K562 (cell line): ENCODE measurements around the gene CCNB1. TPM values are rescaled to one million over a fixed set of nuclear protein-coding genes. Genes with fewer than 3 reads are reported as not detected.

Experiments
- CEBPG ChIP-seq, 3 experiments: fragments of 200-800 bp in 1 of 3; sonication (Bioruptor generic) in 1 of 3; sonication (generic) in 1 of 3; formaldehyde crosslinking in 1 of 3; IDR thresholded peaks in 2 of 3; conservative IDR thresholded peaks in 1 of 3; 2 replicates each; pipeline versions ENCODE4 v1.6.1 to v1.8.0; 2016 to 2022; ENCODE audit warnings: missing compliant biosample characterization in 2 of 3, missing genetic modification characterization in 2 of 3, mild to moderate bottlenecking in 1 of 3, missing genetic modification reagents in 1 of 3
- CREM ChIP-seq: IDR thresholded peaks from 2 replicates; pipeline ENCODE4 v1.6.1; 2014; ENCODE audit warnings: antibody characterized with exemption, low read depth
- ELF1 ChIP-seq: fragments of 200-800 bp; sonication (Bioruptor generic); IDR thresholded peaks from 2 replicates; pipeline ENCODE4 v1.6.1; 2016; ENCODE audit warnings: missing genetic modification characterization, missing compliant biosample characterization
- GMEB1 ChIP-seq: fragments of 250-450 bp; sonication (Bioruptor Pico); IDR thresholded peaks from 2 replicates; pipeline ENCODE4 v1.4.0; 2020; ENCODE audit warnings: mild to moderate bottlenecking
- GTF2B ChIP-seq: IDR thresholded peaks from 2 replicates; pipeline ENCODE4 v1.6.1; 2011; ENCODE audit not compliant: insufficient read length; ENCODE audit errors: extremely low read depth
- KLF13 ChIP-seq: fragments of 450-650 bp; IDR thresholded peaks from 2 replicates; pipeline ENCODE4 v1.6.1; 2016; ENCODE audit warnings: missing genetic modification characterization, low read depth, mild to moderate bottlenecking, missing compliant biosample characterization, moderate library complexity, borderline replicate concordance
- L3MBTL2 ChIP-seq: fragments of 450-650 bp; IDR thresholded peaks from 2 replicates; pipeline ENCODE4 v1.6.1; 2016; ENCODE audit warnings: mild to moderate bottlenecking, moderate library complexity
- MAZ ChIP-seq, 2 experiments: fragments of 450-650 bp in 1 of 2; sonication (generic) in 1 of 2; formaldehyde crosslinking; IDR thresholded peaks in 1 of 2; conservative IDR thresholded peaks in 1 of 2; 2 replicates each; pipeline versions ENCODE4 v1.4.0 to v1.5.0; 2020; ENCODE audit warnings: mild to moderate bottlenecking in 1 of 2, missing genetic modification reagents in 1 of 2
- MCM2 ChIP-seq: fragments of 450-650 bp; IDR thresholded peaks from 2 replicates; pipeline ENCODE4 v1.6.1; 2017; ENCODE audit warnings: low read depth, mild to moderate bottlenecking
- NCOA4 ChIP-seq: fragments of 450-650 bp; IDR thresholded peaks from 2 replicates; pipeline ENCODE4 v1.6.1; 2018; ENCODE audit warnings: mild to moderate bottlenecking; ENCODE audit not compliant: partially characterized antibody
- NCOR1 ChIP-seq: fragments of 450-650 bp; IDR thresholded peaks from 2 replicates; pipeline ENCODE4 v1.6.1; 2016; ENCODE audit warnings: mild to moderate bottlenecking, moderate library complexity
- NFIC ChIP-seq: fragments of 450-650 bp; IDR thresholded peaks from 2 replicates; pipeline ENCODE4 v1.6.1; 2017; ENCODE audit warnings: mild to moderate bottlenecking, inconsistent platforms
- PHF20 ChIP-seq: fragments of 450-650 bp; IDR thresholded peaks from 2 replicates; pipeline ENCODE4 v1.6.1; 2018; ENCODE audit not compliant: partially characterized antibody
- POLR2A ChIP-seq: fragments of 450-650 bp; conservative IDR thresholded peaks from 2 replicates; pipeline ENCODE4 v1.6.1; 2016
- RFX5 ChIP-seq: IDR thresholded peaks from 2 replicates; pipeline ENCODE4 v1.6.1; 2011; ENCODE audit warnings: low read depth, mild to moderate bottlenecking, improper control_type of control experiment, low read length
- TEAD1 ChIP-seq, 2 experiments: fragments of 450-650 bp in 1 of 2; sonication (generic) in 1 of 2; formaldehyde crosslinking; IDR thresholded peaks; 2 replicates each; pipeline versions ENCODE4 v1.4.0 to v1.8.0; 2020 to 2022; ENCODE audit warnings: mild to moderate bottlenecking in 2 of 2, missing genetic modification reagents in 1 of 2
- UBTF ChIP-seq, 2 experiments: IDR thresholded peaks; 2 replicates each; pipeline ENCODE4 v1.6.1; 2012; ENCODE audit warnings: improper control_type of control experiment in 2 of 2, low read depth in 2 of 2, low read length in 2 of 2, borderline replicate concordance in 1 of 2
- ZFX ChIP-seq: sonication (generic); formaldehyde crosslinking; IDR thresholded peaks from 2 replicates; pipeline ENCODE4 v1.8.0; 2022; ENCODE audit warnings: mild to moderate bottlenecking, missing genetic modification reagents, moderate library complexity
- ZNF511 ChIP-seq: sonication (generic); formaldehyde crosslinking; IDR thresholded peaks from 2 replicates; pipeline ENCODE4 v1.8.0; 2022; ENCODE audit warnings: mild to moderate bottlenecking, missing genetic modification reagents
- polyA plus RNA-seq, 8 experiments: library from polyadenylated mRNA; depleted of rRNA in 4 of 8; stranded (reverse) in 5 of 8; unstranded in 3 of 8; fragments of >200 nt; fragmentation: Nextera tagmentation in 2 of 8; fragmentation: Illumina TruSeq in 1 of 8; extraction: Ambion mirVana in 2 of 8; extraction: Trizol in 1 of 8; gene quantifications; 2 replicates each; pipeline versions ENCODE4 v1.2.1 to v1.2.3, GENCODE V29; 2011 to 2014; ENCODE audit warnings: inconsistent platforms in 1 of 8, missing spikeins in 1 of 8
- total RNA-seq, 7 experiments: library from RNA; depleted of rRNA in 6 of 7; stranded (reverse); fragments of >200 nt in 6 of 7; fragmentation: Illumina TruSeq in 2 of 7; extraction: Trizol in 2 of 7; gene quantifications; 2 replicates each; pipeline versions ENCODE4 v1.2.1 to v1.2.3, GENCODE V29; 2011 to 2021; ENCODE audit warnings: low replicate concordance in 1 of 7

Gene CCNB1
- total and polyA plus RNA-seq, 9 of the 15 experiments (the other 6 are each of a cell fraction or from before 2014, with no cell fraction given), result 165 to 679 (median 271) TPM

- TF ChIP-seq RFX5 (no peak), CEBPG (CRISPR knock-in tag; IDR thresholded peaks at IDR 0.05) (peak; percentile 91), CEBPG (tag; conservative IDR thresholded peaks at IDR 0.05 in 1 of 2, IDR thresholded peaks at IDR 0.05 in 1 of 2) (peak; percentile 31 to 94; a peak in 3 of 4 replicates), NCOR1 (0 out of 2 replicates have a peak, but pooled peaks have one; percentile 20), ZNF511 (CRISPR knock-in tag) (peak; percentile 89), CREM (0 out of 2 replicates have a peak, but pooled peaks have one; percentile 59), ELF1 (tag) (peak; percentile 60; the same call in 1 of the 2 replicates), L3MBTL2 (peak; percentile 94), POLR2A (peak; percentile 95), NFIC (peak; percentile 28), KLF13 (tag) (peak; percentile 96), UBTF (IDR thresholded peaks at IDR 0.05; ENCODE audit: borderline replicate concordance in 1 of 2, low read depth in 2 of 2, low read length in 2 of 2) (peak in 1 of 2 experiments; percentile 66; a peak in 2 of 4 replicates), ZFX (CRISPR knock-in tag) (peak; percentile 94), MAZ (CRISPR knock-in tag; conservative IDR thresholded peaks at IDR 0.05 in 1 of 2, IDR thresholded peaks at IDR 0.05 in 1 of 2) (peak in 1 of 2 experiments; percentile 41; a peak in 1 of 4 replicates), PHF20 (peak; percentile 69), GMEB1 (CRISPR knock-in tag) (no peak), NCOA4 (no peak), TEAD1 (CRISPR knock-in tag; IDR thresholded peaks at IDR 0.05) (peak in 1 of 2 experiments; percentile 65; a peak in 1 of 4 replicates), MCM2 (no peak), GTF2B (no peak)
These were observed 22.5 kb downstream of the CCNB1 start, which contains the start of gene CENPH (continued) for GRCh38 chr5:69189162-69190086.
